Stimulated activated CD4-positive, alpha-beta T cell treated with anti-CD3 and anti-CD28 coated beads, Interleukin-2, amount 100 ng/mL, for 48 hours (primary cell): ENCODE measurements around the gene COQ4.
"Not testable (repeated sequence)": the region's sequence is repeated elsewhere in the genome, so short reads cannot be mapped to it uniquely, and the experiment has no call there.

Source experiments
- DNase-seq, 2 donors: peaks; one replicate each; pipeline ENCODE4 v3.0.0-alpha.2; 2020

The COQ4 gene

GRCh38 chr9:128304136-128304970 lies 18.3 kb upstream of the COQ4 start:
- no peak for DNase-seq

- DNase-seq: no peak
Measured at GRCh38 chr9:128304971-128305288, 17.7 kb upstream of the COQ4 start.

GRCh38 chr9:128309551-128309950 lies 13.1 kb upstream of the COQ4 start:
- no peak for DNase-seq

GRCh38 chr9:128310461-128310860 lies 12.2 kb upstream of the COQ4 start:
- DNase-seq: no peak

- DNase-seq: no peak
Measured at GRCh38 chr9:128314697-128315096, 7.9 kb upstream of the COQ4 start.

GRCh38 chr9:128316421-128316820 lies 6.2 kb upstream of the COQ4 start:
- DNase-seq: no peak

GRCh38 chr9:128317629-128318028 lies 5.0 kb upstream of the COQ4 start:
- DNase-seq: no peak

- DNase-seq: no peak
Measured at GRCh38 chr9:128321343-128321742, 1.3 kb upstream of the COQ4 start.

- no peak for DNase-seq
Measured at GRCh38 chr9:128321879-128322403, 698 bp upstream of the COQ4 start.

GRCh38 chr9:128323212-128323730 lies 632 bp downstream of the COQ4 start:
- DNase-seq: no peak

- DNase-seq: no peak
Measured at GRCh38 chr9:128323791-128324190, 1.2 kb downstream of the COQ4 start.

GRCh38 chr9:128324401-128324800 lies 1.8 kb downstream of the COQ4 start:
- DNase-seq: no peak

GRCh38 chr9:128325629-128326028 lies 3.0 kb downstream of the COQ4 start:
- DNase-seq: no peak

- no peak for DNase-seq
Measured at GRCh38 chr9:128333451-128333869, 10.8 kb downstream of the COQ4 start.

- no peak for DNase-seq
Measured at GRCh38 chr9:128335161-128335560, 12.5 kb downstream of the COQ4 start.

GRCh38 chr9:128335914-128336313 lies 13.3 kb downstream of the COQ4 start:
- no peak for DNase-seq

- DNase-seq: no peak
Measured at GRCh38 chr9:128337936-128338335, 15.3 kb downstream of the COQ4 start.

- DNase-seq: not testable (repeated sequence)
Measured at GRCh38 chr9:128338852-128339614, 16.4 kb downstream of the COQ4 start.

- peak; percentile 69 to 71 for DNase-seq
Measured at GRCh38 chr9:128339761-128340690, 17.4 kb downstream of the COQ4 start, which contains the start of gene SLC27A4. TSS of gene SLC27A4 (plus strand) at chr9:128340527. CDS start at chr9:128343133, 2,606 bp downstream.

- DNase-seq: no peak
Measured at GRCh38 chr9:128340691-128341434, 18.2 kb downstream of the COQ4 start.

- peak; percentile 63 to 65 for DNase-seq
Measured at GRCh38 chr9:128341435-128341849, 18.8 kb downstream of the COQ4 start.
